Kidney (tissue), 14 donors: ENCODE results near the gene DCPS. TPM values are rescaled to one million over a fixed set of nuclear protein-coding genes. Genes with fewer than 3 reads are reported as not detected.
A peak's percentile ranks its signal among the peaks of the same experiment; 100 is the strongest.
"Not testable (repeated sequence)": the region's sequence is repeated elsewhere in the genome, so short reads cannot be mapped to it uniquely, and the experiment has no call there.

Experiments used
- DNase-seq, 5 donors: peaks; one replicate each; pipeline ENCODE4 v3.0.0-alpha.2; 2013 to 2020
- FAIRE-seq: peaks from 2 replicates; lab custom pipeline; 2012; peaks lifted over from hg19 to GRCh38; lab: Jason Lieb, UNC
- H3K27ac ChIP-seq, 2 donors: one replicate each; pipeline ENCODE4 v1.7.0; 2013; ENCODE audit warnings: low read depth in 2 of 2, low read length in 2 of 2, inconsistent platforms in 1 of 2
- H3K27me3 ChIP-seq: one replicate; pipeline ENCODE4 v1.7.1; 2013; ENCODE audit warnings: low read length, inconsistent platforms; ENCODE audit not compliant: control insufficient read depth, insufficient read depth
- H3K36me3 ChIP-seq, 3 donors: one replicate each; pipeline versions ENCODE4 v1.7.0 to v1.7.1; 2013; ENCODE audit warnings: low read length in 3 of 3, control low read depth in 1 of 3, inconsistent platforms in 1 of 3; ENCODE audit not compliant: insufficient read depth in 3 of 3, control insufficient read depth in 2 of 3
- H3K4me1 ChIP-seq, 3 donors: one replicate each; pipeline versions ENCODE4 v1.7.0 to v1.7.1; 2013; ENCODE audit warnings: low read length in 3 of 3, inconsistent platforms in 1 of 3, low read depth in 1 of 3; ENCODE audit not compliant: control insufficient read depth in 2 of 3, insufficient read depth in 2 of 3
- H3K4me3 ChIP-seq, 3 donors: one replicate each; pipeline versions ENCODE4 v1.7.0 to v1.8.1; 2013; ENCODE audit warnings: low read length in 3 of 3, control low read depth in 1 of 3, inconsistent platforms in 1 of 3
- H3K9ac ChIP-seq, 3 donors: one replicate each; pipeline versions ENCODE4 v1.7.0 to v1.7.1; 2013; ENCODE audit warnings: low read length in 3 of 3, control low read depth in 1 of 3, inconsistent platforms in 1 of 3
- H3K9me3 ChIP-seq, 3 donors: one replicate each; pipeline versions ENCODE4 v1.7.0 to v1.7.1; 2013; ENCODE audit warnings: low read length in 3 of 3, control low read depth in 1 of 3, inconsistent platforms in 1 of 3; ENCODE audit not compliant: control insufficient read depth in 2 of 3, insufficient read depth in 1 of 3
- intact Hi-C: fragments of 100-400 bp; cut with DNase I; formaldehyde crosslinking; loops from one replicate; pipeline ENCODE4 v1.11.1; 2022
- polyA plus RNA-seq: library from polyadenylated mRNA; stranded (reverse); fragments of 350-450 nt; fragmentation: Illumina TruSeq; extraction: RNeasy Lipid Tissue Mini Kit (QIAGEN cat#74804); gene quantifications from one replicate; pipeline ENCODE4 v1.2.3, GENCODE V29; 2014; ENCODE audit warnings: low read depth, low replicate concordance; ENCODE audit not compliant: insufficient read depth
- total RNA-seq: library from RNA; stranded (reverse); fragmentation: NEBNext Ultra II Directional; extraction: Animal tissue kit (Norgen Biotek cat#: 25700); gene quantifications from one replicate; pipeline ENCODE4 v1.2.1, GENCODE V29; 2021
- TF ChIP-seq, protein P1 (sequence below): IDR thresholded peaks from 3 replicates; pipeline ENCODE4 v1.5.1; 2012; ENCODE audit warnings: mild to moderate bottlenecking, moderate library complexity, borderline replicate concordance; ENCODE audit not compliant: insufficient read depth; ENCODE audit errors: extremely low read depth
- donor health status: control.
- donor health status: control.
- donor health status: control.
- donor health status: control.
- donor health status: control.
- donor health status: DM: yes; HTN: yes; CAD: no.
- donor health status: Normal renal cell carcinoma (clear cell type).

Gene DCPS
- total and polyA plus RNA-seq, 2 donors from 2014 or later, result 23.9 to 24.2 TPM

DNA sequence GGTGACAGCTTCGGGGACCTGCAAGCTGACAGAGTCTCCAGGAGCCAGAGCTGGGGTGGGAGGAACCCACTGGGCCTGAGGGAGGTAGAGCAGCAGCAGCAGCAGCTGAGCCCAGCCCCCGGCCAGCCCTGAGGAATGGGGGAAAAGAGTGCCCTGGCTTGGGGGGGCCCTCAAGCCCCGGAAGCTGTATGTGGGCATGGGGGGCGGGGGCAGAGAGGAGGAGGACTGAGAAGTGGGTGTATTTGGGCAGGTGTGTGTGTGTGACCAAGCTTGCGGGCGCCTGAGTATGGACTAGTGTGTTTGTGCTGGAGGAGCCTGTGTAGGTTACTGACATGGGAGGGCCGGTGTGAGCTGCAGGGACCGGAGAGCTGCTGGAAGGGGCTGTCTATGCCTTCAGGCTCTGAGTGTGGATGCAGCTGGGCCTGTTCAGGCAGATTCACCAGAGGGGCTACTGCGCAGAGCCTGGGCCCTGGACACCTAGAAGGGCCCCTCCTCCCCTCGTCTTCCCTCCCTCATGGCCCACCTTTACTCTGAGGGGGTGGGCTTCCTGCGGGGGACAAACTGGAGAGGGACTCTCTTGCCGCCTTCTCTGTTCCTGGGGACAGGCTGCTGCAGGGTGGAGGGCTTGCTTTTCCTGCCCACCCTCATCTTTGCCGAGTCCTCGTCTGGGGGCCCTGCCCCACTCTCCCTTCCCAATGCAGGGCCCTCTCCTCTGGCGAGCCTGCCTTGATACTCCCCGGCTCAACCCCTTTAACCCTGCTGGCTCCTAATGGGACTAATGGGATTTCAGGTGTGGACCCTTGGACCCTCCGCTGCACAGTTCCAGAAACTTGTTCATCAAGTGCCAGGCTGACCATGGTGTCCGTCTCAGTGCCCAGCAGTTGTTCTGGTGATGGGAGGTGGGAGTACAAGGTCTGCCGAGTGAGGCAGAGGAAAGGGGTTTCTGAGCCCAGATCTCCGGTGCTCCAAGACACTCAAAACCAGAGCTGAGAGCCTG, 79.8 kb downstream of the DCPS start:
- H3K36me3 ChIP-seq, result no peaks in the 10 kb centered on the region
- H3K9me3 ChIP-seq, result no peaks in the 10 kb centered on the region
- no peak overlapping the region for H3K4me3 ChIP-seq
- FAIRE-seq (no peak), DNase-seq (no peak)
- peaks cover 0 to 10% (median 0%) of the 10 kb centered on the region in 3 donors for H3K4me1 ChIP-seq
- no peak overlapping the region for H3K9ac ChIP-seq
- intact Hi-C loops, result no loop called here
- no peak overlapping the region for H3K27ac ChIP-seq
- TF ChIP-seq, protein P1, sequence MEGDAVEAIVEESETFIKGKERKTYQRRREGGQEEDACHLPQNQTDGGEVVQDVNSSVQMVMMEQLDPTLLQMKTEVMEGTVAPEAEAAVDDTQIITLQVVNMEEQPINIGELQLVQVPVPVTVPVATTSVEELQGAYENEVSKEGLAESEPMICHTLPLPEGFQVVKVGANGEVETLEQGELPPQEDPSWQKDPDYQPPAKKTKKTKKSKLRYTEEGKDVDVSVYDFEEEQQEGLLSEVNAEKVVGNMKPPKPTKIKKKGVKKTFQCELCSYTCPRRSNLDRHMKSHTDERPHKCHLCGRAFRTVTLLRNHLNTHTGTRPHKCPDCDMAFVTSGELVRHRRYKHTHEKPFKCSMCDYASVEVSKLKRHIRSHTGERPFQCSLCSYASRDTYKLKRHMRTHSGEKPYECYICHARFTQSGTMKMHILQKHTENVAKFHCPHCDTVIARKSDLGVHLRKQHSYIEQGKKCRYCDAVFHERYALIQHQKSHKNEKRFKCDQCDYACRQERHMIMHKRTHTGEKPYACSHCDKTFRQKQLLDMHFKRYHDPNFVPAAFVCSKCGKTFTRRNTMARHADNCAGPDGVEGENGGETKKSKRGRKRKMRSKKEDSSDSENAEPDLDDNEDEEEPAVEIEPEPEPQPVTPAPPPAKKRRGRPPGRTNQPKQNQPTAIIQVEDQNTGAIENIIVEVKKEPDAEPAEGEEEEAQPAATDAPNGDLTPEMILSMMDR, result no peak
- H3K27me3 ChIP-seq, result no peaks in the 10 kb centered on the region

DNA sequence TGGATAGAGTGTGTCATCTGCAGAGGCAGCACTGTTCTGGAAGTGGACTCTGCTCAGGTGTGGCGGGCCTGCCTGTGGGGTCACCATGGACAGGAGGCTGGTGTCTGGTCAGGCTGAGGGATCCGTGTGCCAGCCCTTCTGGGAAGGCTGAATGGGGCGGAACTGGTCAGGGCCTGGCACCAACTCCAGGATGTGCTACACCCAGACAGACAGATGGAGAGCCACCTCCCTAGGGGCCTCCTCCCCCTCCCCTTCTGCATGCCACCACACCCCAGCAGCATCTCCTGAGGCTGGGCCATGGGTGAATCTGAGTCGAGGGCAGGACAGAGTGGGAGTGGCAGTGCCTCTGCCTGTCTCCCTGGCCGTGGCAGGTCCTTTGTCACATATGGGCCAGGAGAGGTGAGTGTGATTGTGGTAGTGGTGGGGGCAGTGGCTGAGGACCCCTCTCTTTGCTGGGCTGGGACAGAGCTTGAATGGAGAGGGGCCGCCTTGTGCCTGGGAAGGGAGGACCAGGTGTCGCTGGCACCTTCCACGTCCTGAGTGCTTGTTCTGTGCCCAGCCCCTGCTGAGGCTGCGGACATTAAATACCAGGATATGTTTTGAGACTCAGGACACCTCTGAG, 80.7 kb downstream of the DCPS start:
- H3K9ac ChIP-seq, result no peak overlapping the region
- no peak for DNase-seq
- H3K4me1 ChIP-seq, result peaks cover 0 to 10% (median 0%) of the 10 kb centered on the region in 3 donors
- no peak for FAIRE-seq
- H3K27me3 ChIP-seq, result no peaks in the 10 kb centered on the region
- H3K4me3 ChIP-seq, result no peak overlapping the region
- TF ChIP-seq, protein P1, result no peak
- intact Hi-C loops, result no loop called here
- H3K36me3 ChIP-seq, result no peaks in the 10 kb centered on the region
- H3K27ac ChIP-seq, result no peak overlapping the region
- H3K9me3 ChIP-seq, result no peaks in the 10 kb centered on the region

DNA sequence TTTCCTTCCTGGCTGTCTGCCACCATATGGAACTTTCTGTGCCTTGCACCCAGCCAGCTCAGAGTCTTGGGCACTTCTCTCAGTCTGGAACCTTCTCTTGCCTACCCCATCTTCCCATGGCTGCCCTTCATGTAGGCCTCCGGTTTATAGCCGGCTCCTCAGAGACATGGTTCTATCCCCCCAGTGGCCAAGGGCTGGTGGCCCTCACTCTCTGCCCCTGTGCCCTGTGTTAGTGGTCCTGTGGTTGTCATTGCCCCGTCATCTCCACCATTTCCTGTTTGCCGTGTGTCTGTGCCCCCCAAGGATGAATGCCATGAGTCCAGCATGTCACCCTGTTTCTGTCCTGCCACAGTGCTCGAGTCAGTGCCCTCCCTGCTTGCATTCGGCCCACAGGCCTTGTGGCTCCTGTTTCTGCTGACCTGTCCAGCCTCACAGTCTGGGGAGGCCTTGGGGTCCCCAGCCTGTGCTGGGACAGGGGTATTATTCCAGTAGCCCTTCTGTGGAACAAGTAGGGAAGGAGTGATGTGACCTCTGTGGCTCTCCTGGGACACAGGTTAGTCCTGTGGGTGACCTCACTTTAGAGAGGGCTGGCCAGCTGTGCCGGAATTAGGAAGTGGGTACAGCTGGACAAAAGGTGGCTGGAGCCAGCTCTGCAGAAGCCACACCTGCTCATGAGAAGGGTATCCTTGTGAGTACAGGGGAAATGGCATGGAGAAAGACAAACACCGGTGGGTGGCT, 82.3 kb downstream of the DCPS start:
- Histone ChIP-seq H3K27ac (no peak overlapping the region), H3K36me3 (no peaks in the 10 kb centered on the region), H3K4me1 (peaks cover 0 to 10% (median 0%) of the 10 kb centered on the region in 3 donors), H3K4me3 (no peak overlapping the region), H3K9ac (no peak overlapping the region), H3K27me3 (no peaks in the 10 kb centered on the region), H3K9me3 (no peaks in the 10 kb centered on the region)
- DNase-seq (no peak), FAIRE-seq (no peak)
- TF ChIP-seq, protein P1, result no peak
- intact Hi-C loops, result no loop called here

DNA sequence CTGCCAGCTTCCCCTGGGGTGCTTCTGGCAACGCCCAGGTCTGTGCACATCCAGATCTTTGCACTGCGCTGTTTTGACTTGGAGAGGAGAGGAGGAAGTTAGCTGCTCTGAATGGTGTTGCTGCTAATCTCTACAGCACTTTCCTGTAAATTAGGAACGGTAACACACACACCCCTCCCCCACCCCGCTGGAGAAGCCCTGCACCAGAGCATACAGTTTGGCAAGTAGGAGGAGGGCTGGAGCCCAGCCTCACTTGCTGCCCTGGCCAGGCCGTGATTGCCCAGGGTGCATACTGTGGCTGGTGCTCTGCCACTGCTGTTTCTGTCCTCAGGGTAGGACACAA, 82.8 kb downstream of the DCPS start:
- H3K4me1 ChIP-seq, result peaks cover 0 to 10% (median 0%) of the 10 kb centered on the region in 3 donors
- H3K9me3 ChIP-seq, H3K27me3 ChIP-seq, H3K4me3 ChIP-seq, intact Hi-C loops, H3K36me3 ChIP-seq, H3K27ac ChIP-seq, FAIRE-seq, H3K9ac ChIP-seq: not testable (repeated sequence)
- peak in 1 of 5 donors; percentile 79 for DNase-seq
